NCI-H510A treated with DMSO at 0.1 percent for 48 hours (cell line): ENCODE measurements around the gene RASD2.

Experiments
- DNase-seq: peaks from one replicate; lab custom pipeline; 2025; lab: John Stamatoyannopoulos, UW

RASD2 gene

DNA sequence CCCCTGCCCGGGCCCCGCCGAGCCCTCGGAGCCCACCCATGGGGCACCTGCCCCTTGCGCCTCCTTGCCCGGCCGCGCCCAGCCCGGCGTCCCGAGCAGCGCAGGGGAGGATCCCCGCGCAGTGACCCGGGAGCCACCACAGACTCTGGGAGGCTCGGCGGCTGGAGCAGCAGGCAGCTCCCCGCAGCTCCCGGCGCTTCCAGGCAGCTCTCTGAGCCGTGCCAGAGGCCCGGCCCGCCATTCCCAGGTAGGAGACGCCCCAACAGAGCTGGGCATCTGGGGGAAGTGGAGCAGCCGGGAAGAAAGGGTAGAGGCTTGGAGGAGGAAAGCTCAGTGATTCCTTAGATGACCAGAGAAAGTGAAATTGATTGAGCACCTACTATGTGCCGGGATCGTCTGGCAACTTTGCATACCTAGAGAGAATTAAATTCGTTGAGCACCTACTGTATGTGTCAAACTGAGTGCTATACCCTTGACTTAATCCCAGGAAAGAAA, 670 bp downstream of the RASD2 start:
- DNase-seq = no peak

DNA sequence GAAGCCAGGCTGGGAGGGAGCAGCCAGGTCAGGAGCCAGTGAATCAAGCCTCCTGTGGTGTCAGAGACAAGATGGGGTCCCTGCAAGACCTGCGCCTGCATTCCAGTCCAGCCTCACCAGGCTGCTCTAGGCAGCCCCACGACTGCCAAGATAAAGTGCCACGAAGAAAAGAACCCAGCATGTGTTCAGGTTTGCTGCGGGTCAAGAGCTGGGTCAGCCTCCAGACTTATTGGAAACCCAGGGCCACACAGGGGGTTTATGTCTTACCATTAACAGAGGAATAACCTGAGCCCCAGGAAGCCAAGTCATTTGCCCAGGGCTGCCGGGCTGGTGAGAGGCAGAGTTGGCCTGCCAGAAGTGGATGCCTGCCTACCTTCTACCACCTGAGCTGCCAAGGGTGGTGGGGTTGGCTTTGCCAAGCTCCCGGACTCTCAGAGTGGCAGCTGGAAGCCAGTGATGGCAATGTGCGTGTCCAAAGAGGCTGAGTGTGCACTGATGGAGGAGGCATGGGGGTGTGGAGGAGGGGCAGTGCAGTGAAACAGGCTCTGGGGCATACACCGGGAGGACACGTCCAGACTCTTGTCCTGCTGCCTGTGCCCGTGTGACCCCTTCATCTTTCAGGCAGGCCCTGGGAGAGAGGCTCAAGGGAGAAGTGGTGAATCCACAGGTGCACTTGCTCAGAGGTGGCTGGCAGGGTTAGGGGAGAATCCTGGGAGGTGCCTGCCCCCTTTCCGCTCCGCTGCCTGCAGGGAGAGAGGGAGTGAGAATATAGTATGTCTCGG, 1.7 kb downstream of the RASD2 start:
- no peak for DNase-seq

DNA sequence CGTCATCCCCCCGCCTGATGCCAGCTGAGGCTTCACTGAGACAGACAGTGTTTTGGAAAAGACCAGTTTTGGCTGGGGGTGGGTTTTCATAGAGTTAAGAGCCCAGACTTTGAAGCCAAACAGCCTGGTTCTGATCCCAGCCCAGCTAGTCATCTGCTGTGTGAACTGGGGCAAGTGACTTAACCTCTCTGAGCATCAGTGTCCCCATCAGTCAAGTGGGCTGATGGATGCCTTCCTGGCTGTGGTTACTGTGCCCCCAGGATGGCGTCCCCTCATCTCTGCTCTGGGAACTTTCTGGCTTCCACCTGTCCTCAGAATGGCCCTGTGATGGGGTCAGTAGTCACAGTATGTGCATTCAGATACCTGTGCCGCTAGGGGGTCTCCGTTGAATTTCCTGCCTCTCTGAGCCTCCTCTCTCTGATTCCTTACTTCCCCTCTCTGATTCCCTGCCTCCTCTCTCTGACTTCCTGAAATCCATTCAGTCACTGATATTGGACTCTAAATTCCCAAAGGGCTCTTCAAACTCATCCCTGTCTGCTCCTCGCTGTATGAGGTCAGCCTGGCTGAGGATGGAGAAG, 2.4 kb downstream of the RASD2 start:
- no peak for DNase-seq

DNA sequence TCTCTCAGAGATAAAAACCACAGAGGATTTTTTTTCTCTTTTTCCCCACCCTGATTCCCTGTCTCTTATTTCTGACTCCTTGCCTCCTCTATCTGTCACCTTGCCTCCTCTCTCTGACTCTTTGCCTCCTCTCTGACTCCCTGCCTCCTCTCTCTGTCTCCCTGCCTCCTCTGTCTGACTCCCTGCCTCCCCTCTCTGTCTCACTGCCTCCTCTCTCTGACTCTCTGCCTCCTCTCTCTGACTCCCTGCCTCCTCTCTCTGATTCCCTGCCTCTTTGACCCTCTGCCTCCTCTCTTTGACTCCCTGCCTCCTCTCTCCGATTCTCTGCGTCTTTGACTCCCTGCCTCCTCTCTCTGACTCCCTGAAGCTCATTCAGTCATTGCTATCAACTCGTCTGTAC, 3.1 kb downstream of the RASD2 start:
- no peak for DNase-seq

DNA sequence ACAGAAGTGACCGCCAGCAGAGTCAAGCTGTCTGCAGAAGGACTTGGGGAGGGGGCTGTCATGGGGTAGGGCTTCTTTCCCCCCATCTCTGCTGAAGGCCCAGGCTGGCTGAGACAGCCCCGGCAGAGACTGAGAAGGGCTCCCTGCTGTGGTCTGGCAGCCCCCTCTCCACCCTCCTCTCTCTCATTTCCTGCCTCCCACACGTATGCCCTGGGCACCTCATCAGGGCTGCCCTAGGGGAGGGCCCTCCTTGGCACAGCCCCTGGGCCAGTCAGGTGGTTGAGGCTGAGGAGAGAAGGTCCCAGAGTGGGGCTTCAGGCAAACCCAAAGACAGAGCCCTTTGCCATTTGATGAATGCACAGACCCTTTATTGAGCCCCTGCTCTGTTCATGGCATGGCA, 3.6 kb downstream of the RASD2 start:
- no peak for DNase-seq

DNA sequence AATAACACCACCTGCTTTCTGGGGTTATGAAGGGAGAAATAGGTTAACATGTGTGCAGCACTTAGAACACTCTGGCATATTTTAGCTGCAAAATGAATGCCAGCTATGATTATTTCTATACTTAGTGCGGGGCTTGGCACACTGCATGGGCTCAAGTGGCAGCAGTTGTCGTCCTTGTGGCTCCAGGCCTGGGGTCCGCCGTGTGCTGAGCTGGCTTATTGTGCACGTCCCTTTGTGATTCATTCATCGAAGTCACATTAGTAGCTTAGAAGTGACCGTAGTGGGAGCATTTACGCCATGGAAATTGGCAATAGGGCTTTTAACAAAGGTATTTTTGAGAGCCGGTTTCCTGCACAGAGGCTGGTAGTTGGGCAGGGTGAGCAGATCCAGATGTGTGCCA, 4.2 kb downstream of the RASD2 start:
- no peak for DNase-seq

DNA sequence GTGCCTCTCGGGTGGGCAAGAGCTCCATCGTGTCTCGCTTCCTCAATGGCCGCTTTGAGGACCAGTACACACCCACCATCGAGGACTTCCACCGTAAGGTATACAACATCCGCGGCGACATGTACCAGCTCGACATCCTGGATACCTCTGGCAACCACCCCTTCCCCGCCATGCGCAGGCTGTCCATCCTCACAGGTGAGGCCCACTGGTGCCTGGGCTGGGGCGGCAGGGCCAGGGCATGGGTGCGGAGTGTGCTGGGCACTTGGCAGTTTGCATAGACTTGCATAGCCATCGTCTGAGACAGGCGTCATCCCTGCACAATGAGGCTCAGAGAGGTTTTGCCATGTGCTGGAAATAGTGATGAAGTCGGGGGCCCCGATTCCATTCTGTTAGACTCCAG, 6.3 kb downstream of the RASD2 start:
- DNase-seq = no peak

DNA sequence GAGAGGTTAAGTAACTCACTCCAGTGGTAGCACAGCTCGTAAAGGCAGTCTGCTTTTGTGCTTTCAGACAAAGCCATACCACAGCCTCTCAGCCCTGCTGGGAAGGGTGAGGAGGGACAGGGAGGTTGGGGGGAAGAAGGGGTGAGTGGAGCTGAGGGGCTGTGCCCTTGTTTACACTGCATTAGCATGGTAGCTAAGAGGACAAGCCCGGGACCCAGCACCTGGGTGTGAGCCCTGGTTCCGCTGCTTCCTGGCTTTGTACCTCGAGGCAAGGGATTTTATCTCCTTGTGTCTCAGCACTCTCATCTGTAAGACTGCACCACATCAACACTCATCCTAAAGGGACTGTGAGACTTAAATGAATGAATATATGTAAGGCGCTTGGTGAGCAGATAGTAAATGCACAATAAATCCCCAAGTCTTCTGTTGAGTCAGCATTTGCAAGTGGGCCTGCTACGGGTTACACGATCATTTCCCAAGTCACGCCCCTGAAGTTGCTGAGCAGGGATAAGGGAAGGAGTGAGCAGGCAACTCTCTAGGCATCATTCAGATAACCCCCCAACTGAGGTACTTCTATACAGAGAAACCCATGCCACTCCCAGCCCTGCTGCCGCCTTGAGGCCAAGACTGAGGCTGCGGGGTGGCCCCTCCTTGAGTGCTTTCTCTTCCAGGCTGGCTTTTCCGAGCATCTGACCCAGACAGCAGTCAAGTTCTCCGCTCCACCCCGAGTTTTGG, 7.5 kb downstream of the RASD2 start:
- DNase-seq = no peak

DNA sequence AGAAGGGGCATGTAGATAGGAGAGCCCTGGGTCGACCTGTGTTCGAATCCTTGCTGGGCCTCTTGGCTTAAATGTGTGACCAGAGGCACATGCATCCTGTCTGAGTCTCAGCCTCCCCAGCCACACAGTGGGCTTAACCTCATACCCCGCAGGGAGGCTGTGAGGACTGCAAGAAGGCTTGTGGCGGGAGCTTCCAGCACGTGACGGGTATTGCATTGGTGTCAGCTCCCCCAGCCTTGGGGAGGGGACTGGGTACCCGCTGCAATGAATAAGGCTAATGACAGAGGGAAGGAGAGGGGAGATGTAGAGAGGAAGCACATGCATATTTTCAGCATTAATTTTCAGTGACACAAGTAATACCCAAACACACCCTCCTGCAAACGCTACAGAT, 8.1 kb downstream of the RASD2 start:
- no peak for DNase-seq

DNA sequence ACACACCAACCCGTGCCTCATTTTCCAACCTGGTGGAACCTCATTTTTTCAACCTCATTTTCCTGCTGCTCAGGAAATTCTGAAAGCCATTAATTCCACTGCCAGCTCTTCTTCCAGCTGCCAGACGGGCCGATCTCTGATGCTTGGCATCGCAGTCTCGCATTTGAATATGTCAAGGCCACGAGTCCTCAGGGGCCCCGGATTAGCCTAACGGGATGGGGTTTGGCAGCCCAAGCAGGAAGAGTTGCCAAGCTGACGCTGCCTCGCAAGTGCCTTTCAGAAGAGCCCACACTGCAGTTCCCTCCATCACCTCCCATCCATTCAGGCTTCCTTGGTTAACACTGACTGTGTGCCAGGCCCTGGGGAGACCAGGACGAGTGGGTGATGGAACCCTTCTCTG, 8.7 kb downstream of the RASD2 start:
- DNase-seq = no peak

DNA sequence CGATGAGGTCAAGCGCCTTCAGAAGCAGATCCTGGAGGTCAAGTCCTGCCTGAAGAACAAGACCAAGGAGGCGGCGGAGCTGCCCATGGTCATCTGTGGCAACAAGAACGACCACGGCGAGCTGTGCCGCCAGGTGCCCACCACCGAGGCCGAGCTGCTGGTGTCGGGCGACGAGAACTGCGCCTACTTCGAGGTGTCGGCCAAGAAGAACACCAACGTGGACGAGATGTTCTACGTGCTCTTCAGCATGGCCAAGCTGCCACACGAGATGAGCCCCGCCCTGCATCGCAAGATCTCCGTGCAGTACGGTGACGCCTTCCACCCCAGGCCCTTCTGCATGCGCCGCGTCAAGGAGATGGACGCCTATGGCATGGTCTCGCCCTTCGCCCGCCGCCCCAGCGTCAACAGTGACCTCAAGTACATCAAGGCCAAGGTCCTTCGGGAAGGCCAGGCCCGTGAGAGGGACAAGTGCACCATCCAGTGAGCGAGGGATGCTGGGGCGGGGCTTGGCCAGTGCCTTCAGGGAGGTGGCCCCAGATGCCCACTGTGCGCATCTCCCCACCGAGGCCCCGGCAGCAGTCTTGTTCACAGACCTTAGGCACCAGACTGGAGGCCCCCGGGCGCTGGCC, 11.0 kb downstream of the RASD2 start:
- no peak for DNase-seq

DNA sequence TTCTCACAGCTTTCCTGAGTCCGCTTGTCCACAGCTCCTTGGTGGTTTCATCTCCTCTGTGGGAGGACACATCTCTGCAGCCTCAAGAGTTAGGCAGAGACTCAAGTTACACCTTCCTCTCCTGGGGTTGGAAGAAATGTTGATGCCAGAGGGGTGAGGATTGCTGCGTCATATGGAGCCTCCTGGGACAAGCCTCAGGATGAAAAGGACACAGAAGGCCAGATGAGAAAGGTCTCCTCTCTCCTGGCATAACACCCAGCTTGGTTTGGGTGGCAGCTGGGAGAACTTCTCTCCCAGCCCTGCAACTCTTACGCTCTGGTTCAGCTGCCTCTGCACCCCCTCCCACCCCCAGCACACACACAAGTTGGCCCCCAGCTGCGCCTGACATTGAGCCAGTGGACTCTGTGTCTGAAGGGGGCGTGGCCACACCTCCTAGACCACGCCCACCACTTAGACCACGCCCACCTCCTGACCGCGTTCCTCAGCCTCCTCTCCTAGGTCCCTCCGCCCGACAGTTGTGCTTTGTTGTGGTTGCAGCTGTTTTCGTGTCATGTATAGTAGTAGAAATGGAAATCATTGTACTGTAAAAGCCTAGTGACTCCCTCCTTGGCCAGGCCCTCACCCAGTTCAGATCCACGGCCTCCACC, 11.7 kb downstream of the RASD2 start:
- DNase-seq = no peak

DNA sequence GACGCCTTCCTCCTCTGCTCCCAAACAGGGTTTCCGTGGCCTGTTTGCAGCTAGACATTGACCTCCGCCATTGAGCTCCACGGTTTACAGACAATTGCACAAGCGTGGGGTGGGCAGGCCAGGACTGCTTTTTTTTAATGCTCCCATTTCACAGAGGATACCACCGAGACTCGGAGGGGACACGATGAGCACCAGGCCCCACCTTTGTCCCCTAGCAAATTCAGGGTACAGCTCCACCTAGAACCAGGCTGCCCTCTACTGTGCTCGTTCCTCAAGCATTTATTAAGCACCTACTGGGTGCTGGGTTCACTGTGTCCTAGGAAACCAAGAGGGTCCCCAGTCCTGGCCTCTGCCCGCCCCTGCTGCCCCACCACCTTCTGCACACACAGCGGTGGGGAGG, 12.2 kb downstream of the RASD2 start:
- no peak for DNase-seq

DNA sequence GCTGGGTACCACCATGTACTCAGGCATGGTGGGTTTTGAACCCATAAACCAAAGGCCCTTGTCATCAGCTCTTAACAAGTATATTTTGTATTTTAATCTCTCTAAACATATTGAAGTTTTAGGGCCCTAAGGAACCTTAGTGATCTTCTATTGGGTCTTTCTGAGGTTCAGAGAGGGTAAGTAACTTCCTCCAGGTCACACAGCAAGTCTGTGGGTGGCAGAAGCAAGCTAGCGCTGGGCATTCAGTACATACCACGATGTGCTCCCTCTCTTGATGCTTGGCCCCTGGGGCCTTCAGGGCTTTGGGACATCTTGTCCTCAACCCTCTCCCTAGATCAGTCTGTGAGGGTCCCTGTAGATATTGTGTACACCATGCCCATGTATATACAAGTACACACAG, 12.7 kb downstream of the RASD2 start:
- no peak for DNase-seq

DNA sequence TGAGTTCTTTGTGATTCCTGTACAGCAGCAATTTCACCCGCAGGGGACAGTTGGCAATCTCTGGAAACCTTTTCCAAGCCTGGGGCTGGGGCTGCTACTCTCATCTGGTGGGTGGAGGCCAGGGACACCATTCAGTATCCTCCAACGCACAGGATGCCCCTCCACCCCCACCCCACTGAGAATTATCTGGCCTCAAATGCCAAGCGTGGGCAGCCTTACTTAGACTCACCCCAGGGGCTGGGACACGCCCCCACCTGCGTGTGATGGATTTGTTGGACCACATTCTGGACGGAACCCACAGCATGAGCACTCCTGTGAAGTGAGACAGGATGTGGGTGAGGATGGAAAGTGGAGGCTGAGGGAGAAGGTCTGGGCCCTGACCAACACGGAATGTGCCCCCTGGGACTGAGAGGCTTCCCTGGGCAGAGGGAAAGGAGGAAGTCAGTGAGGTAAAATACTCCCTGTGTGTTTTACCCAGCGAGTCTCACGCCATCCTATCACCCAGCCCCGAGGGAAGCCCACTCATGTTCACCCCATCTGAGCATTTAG, 13.7 kb downstream of the RASD2 start:
- no peak for DNase-seq

DNA sequence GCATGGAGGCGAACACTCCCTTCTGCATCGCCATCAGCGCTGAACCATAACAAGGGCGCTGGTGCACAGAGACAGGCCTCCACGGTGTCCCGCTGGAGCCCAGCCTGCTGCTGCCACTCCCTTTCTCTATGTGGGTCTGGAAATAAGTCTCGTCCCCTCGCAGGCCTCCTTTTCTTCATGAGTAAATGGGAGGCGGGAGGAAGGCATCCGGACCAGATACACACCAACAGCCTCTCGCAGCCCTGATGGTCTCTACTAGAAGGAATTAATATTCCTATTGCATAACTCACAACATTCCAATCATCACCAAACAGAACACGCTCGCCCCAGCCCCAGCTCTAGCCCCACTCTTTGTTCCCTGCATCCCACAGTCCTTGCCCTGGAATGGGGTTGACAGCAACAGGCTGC, 14.9 kb downstream of the RASD2 start:
- no peak for DNase-seq

DNA sequence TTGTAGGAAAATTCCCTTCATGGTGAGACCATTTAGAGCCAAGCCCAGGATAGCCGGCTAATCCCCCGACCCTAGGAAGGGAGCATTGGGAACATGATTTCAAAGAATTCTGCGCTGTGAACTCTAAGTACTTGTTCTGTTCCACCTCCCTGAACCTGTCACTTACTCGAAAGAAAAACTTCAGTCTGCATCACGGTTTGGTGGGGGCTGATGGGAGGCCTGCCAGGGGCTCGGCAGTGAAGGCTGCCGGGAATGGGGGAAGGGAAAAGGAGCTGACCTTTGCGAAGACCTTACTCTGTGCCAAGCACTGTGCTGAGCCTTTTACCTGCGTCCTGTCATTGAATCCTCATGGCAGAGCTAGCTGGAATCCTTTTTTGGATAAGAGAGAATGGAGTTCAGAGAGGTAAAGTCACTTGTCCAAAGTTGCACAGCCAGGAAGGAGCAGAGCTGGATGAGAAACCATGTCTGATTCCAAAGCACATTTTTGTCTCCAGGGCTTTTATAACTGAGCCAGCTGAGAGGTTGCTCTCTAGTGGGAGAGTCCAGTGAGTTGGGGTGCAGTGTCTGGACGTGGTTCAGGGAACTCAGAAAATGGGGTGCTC, 15.4 kb downstream of the RASD2 start:
- DNase-seq = no peak

DNA sequence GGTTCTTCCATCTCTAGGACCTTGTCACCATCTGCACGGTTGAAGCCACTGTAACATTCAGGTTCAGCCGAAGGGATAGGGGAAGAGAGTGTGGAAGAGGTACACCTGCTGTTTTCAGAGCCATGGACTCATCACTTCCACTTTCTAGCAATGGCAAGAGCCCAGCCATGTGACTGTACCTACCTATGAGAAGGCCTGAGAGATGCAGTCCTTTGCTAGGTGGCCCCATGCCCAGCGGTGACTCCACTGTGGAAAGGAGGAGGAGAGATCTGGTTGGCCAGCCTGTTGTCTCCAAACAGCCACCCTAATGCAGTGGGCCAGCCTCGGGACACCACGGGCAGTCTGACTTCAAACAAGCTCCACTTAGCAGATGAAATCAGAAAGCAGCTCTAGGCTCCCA, 16.0 kb downstream of the RASD2 start:
- no peak for DNase-seq

DNA sequence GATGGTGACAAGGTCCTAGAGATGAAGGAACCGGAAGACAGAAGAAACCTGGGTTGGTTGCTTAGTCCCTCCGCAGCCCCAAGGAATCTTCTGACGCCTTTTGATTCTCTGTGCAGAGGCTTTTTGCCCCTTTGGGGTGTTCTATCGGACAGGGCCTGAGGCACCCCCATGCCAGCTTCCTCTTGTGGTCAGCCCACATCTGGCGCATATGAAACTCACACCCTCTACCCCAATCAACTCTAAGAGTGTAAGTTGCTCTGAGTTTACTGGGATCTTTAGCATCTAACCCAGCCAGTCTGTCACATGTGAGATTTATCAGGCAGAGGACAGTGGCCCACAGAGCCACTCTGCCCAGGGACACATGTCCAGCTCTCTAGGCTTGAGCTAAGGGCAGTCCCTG, 17.4 kb downstream of the RASD2 start:
- DNase-seq = no peak

DNA sequence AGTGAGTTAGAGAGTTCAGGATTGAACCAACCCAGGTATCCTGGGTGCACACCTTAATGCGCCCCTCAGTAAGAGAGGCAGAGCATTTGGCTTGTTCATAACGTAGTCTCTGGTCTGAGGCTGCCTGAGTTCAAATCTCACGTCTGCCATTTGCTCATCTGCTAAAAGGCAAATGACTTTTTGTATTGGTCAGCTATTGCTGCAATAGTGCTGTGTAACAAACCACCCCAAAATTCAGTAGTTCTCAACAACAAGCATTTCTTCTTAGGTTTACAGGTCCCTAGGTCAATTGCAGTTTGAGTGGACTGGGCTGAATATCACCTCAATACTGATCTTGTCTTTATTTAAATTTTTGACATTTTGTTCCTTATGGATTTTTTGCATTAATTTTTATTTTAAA, 18.1 kb downstream of the RASD2 start:
- no peak for DNase-seq

DNA sequence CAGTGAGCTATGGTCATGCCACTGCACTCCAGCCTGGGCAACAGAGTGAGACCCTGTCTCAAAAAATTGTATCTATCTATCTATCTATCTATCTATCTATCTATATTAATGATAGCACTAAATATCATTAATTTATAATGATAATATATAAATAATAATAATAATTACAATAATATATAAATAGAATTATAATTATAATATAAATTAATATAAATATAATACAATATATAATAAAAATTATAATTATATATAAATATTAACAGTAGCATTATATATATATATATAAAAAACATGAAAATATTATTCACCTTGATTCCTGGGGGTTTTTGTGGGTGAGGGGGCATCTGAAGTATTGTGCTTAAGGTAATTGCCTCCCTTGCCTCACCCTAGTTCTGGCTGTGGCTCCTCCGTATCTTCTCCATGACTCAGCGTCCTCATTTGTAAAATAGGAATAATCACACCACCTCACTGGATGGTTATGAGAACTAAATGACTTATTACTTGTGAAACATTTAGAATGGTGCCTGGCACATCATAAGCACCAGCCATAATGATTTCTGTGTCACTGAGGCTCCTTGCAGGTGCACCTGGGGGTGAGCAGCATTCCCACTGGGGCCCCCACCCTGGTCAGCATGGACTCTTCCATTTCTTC, 18.8 kb downstream of the RASD2 start:
- no peak for DNase-seq
